ENCODE data around the gene ITGAX. TPM values are rescaled to one million over a fixed set of nuclear protein-coding genes. Genes with fewer than 3 reads are reported as not detected.

Gene ITGAX
- total RNA-seq, 1 donor from 2014 or later: 1.0 TPM

GRCh38 chr16:31388535-31388934 lies 33.6 kb downstream of the ITGAX start:
- no peaks in the 10 kb centered on the region for H3K9me3 ChIP-seq (ENCODE audit: control insufficient read depth in 3 of 3, low read length in 3 of 3)
- H3K4me1 ChIP-seq (ENCODE audit: control insufficient read depth in 3 of 3, insufficient read depth in 3 of 3, low read length in 3 of 3): peaks cover 0 to 11% (median 5%) of the 10 kb centered on the region in 3 donors
- no peak overlapping the region for H3K9ac ChIP-seq (ENCODE audit: low read depth in 1 of 3, low read length in 3 of 3)
- no peak overlapping the region for H3K27ac ChIP-seq (ENCODE audit: low read depth, low read length)
- peaks cover 0 to 5% (median 5%) of the 10 kb centered on the region in 3 donors for H3K27me3 ChIP-seq (ENCODE audit: control insufficient read depth in 3 of 3, insufficient read depth in 3 of 3, low read length in 3 of 3)
- H3K36me3 ChIP-seq (ENCODE audit: control insufficient read depth in 3 of 3, insufficient read depth in 3 of 3, low read length in 3 of 3): no peaks in the 10 kb centered on the region
- H3K4me3 ChIP-seq (ENCODE audit: low read length in 3 of 3): no peak overlapping the region

DNA sequence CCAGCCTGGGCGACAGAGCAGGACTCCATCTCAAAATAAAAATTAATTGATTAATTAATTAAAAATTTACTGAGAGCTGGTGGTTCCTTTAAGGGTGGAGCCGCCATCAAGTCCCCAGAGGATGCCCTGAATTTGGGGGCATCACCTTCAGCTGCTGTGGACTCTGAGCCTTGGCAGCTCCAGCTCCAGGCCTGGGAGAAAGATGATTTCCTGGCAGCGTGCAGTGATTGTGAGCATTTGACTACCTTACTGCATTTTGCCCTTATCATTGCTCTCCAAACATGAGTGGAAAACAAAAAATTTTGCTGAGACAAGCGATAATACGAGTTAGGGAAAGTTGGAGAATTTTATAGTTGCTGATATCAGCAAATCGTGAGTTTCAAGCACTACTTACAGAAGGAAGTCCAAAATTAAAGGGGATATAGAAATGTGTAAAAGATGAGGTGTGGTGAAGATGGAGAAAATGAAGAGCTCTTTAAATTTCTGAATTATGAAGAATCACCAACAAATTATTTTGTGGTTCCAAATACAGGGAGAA lies 35.6 kb downstream of the ITGAX start:
- no peak overlapping the region for H3K4me3 ChIP-seq (ENCODE audit: low read length in 3 of 3)
- H3K9me3 ChIP-seq (ENCODE audit: control insufficient read depth in 3 of 3, low read length in 3 of 3): no peaks in the 10 kb centered on the region
- H3K36me3 ChIP-seq (ENCODE audit: control insufficient read depth in 3 of 3, insufficient read depth in 3 of 3, low read length in 3 of 3): no peaks in the 10 kb centered on the region
- no peak overlapping the region for H3K9ac ChIP-seq (ENCODE audit: low read depth in 1 of 3, low read length in 3 of 3)
- H3K27me3 ChIP-seq (ENCODE audit: control insufficient read depth in 3 of 3, insufficient read depth in 3 of 3, low read length in 3 of 3): peaks cover 0 to 10% (median 6%) of the 10 kb centered on the region in 3 donors
- H3K4me1 ChIP-seq (ENCODE audit: control insufficient read depth in 3 of 3, insufficient read depth in 3 of 3, low read length in 3 of 3): peaks cover 0 to 11% (median 4%) of the 10 kb centered on the region in 3 donors
- H3K27ac ChIP-seq (ENCODE audit: low read depth, low read length): no peak overlapping the region

- Histone ChIP-seq H3K27ac (ENCODE audit: low read depth, low read length) (no peak within 1 kb of the TSS), H3K4me3 (ENCODE audit: low read length in 3 of 3) (no peak within 1 kb of the TSS), H3K4me1 (ENCODE audit: control insufficient read depth in 3 of 3, insufficient read depth in 3 of 3, low read length in 3 of 3) (no peaks in the 10 kb centered on the region), H3K27me3 (ENCODE audit: control insufficient read depth in 3 of 3, insufficient read depth in 3 of 3, low read length in 3 of 3) (peaks cover 0 to 13% (median 10%) of the 10 kb centered on the region in 3 donors), H3K36me3 (ENCODE audit: control insufficient read depth in 3 of 3, insufficient read depth in 3 of 3, low read length in 3 of 3) (no peaks in the 10 kb centered on the region), H3K9me3 (ENCODE audit: control insufficient read depth in 3 of 3, low read length in 3 of 3) (no peaks in the 10 kb centered on the region), H3K9ac (ENCODE audit: low read depth in 1 of 3, low read length in 3 of 3) (no peak within 1 kb of the TSS)
Observed at GRCh38 chr16:31393056-31393455, 38.1 kb downstream of the ITGAX start, which contains the start of gene ITGAD. TSS of gene ITGAD (plus strand) at chr16:31393335. CDS start at chr16:31393361, 26 bp downstream.

- no peaks in the 10 kb centered on the region for H3K36me3 ChIP-seq (ENCODE audit: control insufficient read depth in 3 of 3, insufficient read depth in 3 of 3, low read length in 3 of 3)
- no peaks in the 10 kb centered on the region for H3K9me3 ChIP-seq (ENCODE audit: control insufficient read depth in 3 of 3, low read length in 3 of 3)
- H3K27ac ChIP-seq (ENCODE audit: low read depth, low read length): no peak overlapping the region
- no peak overlapping the region for H3K9ac ChIP-seq (ENCODE audit: low read depth in 1 of 3, low read length in 3 of 3)
- H3K27me3 ChIP-seq (ENCODE audit: control insufficient read depth in 3 of 3, insufficient read depth in 3 of 3, low read length in 3 of 3): peaks cover 0 to 13% (median 10%) of the 10 kb centered on the region in 3 donors
- H3K4me3 ChIP-seq (ENCODE audit: low read length in 3 of 3): no peak overlapping the region
- H3K4me1 ChIP-seq (ENCODE audit: control insufficient read depth in 3 of 3, insufficient read depth in 3 of 3, low read length in 3 of 3): no peaks in the 10 kb centered on the region
Observed at GRCh38 chr16:31395647-31396046, 40.7 kb downstream of the ITGAX start.

DNA sequence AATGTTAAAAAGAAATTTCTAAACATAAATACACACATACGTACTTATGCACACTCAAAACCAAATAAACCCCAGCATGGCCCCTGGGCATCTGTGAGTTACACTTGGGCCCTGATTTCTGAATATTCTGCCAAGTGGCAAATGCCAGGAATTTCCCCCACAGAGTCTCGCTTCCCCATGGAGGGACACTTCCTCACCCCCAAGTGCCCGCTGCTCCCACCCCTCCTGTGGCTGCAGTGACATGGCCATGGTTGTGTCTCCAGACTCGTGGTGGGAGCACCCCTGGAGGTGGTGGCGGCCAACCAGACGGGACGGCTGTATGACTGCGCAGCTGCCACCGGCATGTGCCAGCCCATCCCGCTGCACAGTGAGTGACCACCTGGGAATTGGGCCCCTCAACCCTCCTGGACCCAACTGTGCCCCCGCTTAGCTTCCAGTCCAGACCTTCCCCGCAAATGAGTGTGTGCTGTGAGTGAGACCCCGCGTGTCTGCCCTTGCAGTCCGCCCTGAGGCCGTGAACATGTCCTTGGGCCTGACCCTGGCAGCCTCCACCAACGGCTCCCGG lies 42.2 kb downstream of the ITGAX start:
- Histone ChIP-seq H3K36me3 (ENCODE audit: control insufficient read depth in 3 of 3, insufficient read depth in 3 of 3, low read length in 3 of 3) (no peaks in the 10 kb centered on the region), H3K9ac (ENCODE audit: low read depth in 1 of 3, low read length in 3 of 3) (no peak overlapping the region), H3K4me3 (ENCODE audit: low read length in 3 of 3) (no peak overlapping the region), H3K4me1 (ENCODE audit: control insufficient read depth in 3 of 3, insufficient read depth in 3 of 3, low read length in 3 of 3) (no peaks in the 10 kb centered on the region), H3K9me3 (ENCODE audit: control insufficient read depth in 3 of 3, low read length in 3 of 3) (no peaks in the 10 kb centered on the region), H3K27ac (ENCODE audit: low read depth, low read length) (no peak overlapping the region), H3K27me3 (ENCODE audit: control insufficient read depth in 3 of 3, insufficient read depth in 3 of 3, low read length in 3 of 3) (peaks cover 0 to 13% (median 10%) of the 10 kb centered on the region in 3 donors)

- H3K27me3 ChIP-seq (ENCODE audit: control insufficient read depth in 3 of 3, insufficient read depth in 3 of 3, low read length in 3 of 3): peaks cover 0 to 13% (median 10%) of the 10 kb centered on the region in 3 donors
- H3K9ac ChIP-seq (ENCODE audit: low read depth in 1 of 3, low read length in 3 of 3): no peak overlapping the region
- no peak overlapping the region for H3K27ac ChIP-seq (ENCODE audit: low read depth, low read length)
- H3K4me1 ChIP-seq (ENCODE audit: control insufficient read depth in 3 of 3, insufficient read depth in 3 of 3, low read length in 3 of 3): no peaks in the 10 kb centered on the region
- no peaks in the 10 kb centered on the region for H3K36me3 ChIP-seq (ENCODE audit: control insufficient read depth in 3 of 3, insufficient read depth in 3 of 3, low read length in 3 of 3)
- no peak overlapping the region for H3K4me3 ChIP-seq (ENCODE audit: low read length in 3 of 3)
- no peaks in the 10 kb centered on the region for H3K9me3 ChIP-seq (ENCODE audit: control insufficient read depth in 3 of 3, low read length in 3 of 3)
Observed at GRCh38 chr16:31397701-31398100, 42.7 kb downstream of the ITGAX start.

GRCh38 chr16:31400191-31400590 lies 45.2 kb downstream of the ITGAX start:
- no peaks in the 10 kb centered on the region for H3K36me3 ChIP-seq (ENCODE audit: control insufficient read depth in 3 of 3, insufficient read depth in 3 of 3, low read length in 3 of 3)

DNA sequence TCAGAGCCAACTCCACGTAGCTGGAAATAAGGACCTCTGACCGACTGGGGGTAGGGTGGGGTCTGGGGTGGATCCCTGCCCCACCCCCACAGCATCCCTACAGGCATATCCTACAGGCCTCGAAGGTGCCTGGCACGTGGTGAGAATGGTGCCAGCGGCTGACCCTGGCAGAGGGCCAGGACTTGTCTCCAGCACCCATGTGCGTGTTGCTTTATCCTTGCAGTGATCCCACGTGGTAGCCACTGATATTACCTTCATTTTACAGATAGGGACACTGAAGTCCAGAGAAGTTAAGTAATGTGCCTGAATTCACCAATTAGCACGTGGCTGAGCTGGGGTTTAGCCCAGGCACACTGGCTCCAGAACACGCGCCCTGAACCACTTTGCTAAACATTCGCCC lies 46.5 kb downstream of the ITGAX start:
- Histone ChIP-seq H3K27me3 (ENCODE audit: control insufficient read depth in 3 of 3, insufficient read depth in 3 of 3, low read length in 3 of 3) (peaks cover 0 to 4% (median 3%) of the 10 kb centered on the region in 3 donors), H3K4me1 (ENCODE audit: control insufficient read depth in 3 of 3, insufficient read depth in 3 of 3, low read length in 3 of 3) (peaks cover 0 to 3% (median 0%) of the 10 kb centered on the region in 3 donors), H3K27ac (ENCODE audit: low read depth, low read length) (no peak overlapping the region), H3K4me3 (ENCODE audit: low read length in 3 of 3) (no peak overlapping the region), H3K9ac (ENCODE audit: low read depth in 1 of 3, low read length in 3 of 3) (no peak overlapping the region), H3K36me3 (ENCODE audit: control insufficient read depth in 3 of 3, insufficient read depth in 3 of 3, low read length in 3 of 3) (no peaks in the 10 kb centered on the region), H3K9me3 (ENCODE audit: control insufficient read depth in 3 of 3, low read length in 3 of 3) (no peaks in the 10 kb centered on the region)

More at GRCh38 chr16:31400191-31400590, 45.2 kb downstream of the ITGAX start:
- Histone ChIP-seq H3K9ac (ENCODE audit: low read depth in 1 of 3, low read length in 3 of 3) (no peak overlapping the region), H3K27me3 (ENCODE audit: control insufficient read depth in 3 of 3, insufficient read depth in 3 of 3, low read length in 3 of 3) (peaks cover 0 to 4% (median 3%) of the 10 kb centered on the region in 3 donors), H3K4me3 (ENCODE audit: low read length in 3 of 3) (no peak overlapping the region), H3K27ac (ENCODE audit: low read depth, low read length) (no peak overlapping the region), H3K4me1 (ENCODE audit: control insufficient read depth in 3 of 3, insufficient read depth in 3 of 3, low read length in 3 of 3) (peaks cover 0 to 3% (median 0%) of the 10 kb centered on the region in 3 donors), H3K9me3 (ENCODE audit: control insufficient read depth in 3 of 3, low read length in 3 of 3) (no peaks in the 10 kb centered on the region)

GRCh38 chr16:31402687-31403086 lies 47.7 kb downstream of the ITGAX start:
- H3K36me3 ChIP-seq (ENCODE audit: control insufficient read depth in 3 of 3, insufficient read depth in 3 of 3, low read length in 3 of 3): no peaks in the 10 kb centered on the region
- no peaks in the 10 kb centered on the region for H3K9me3 ChIP-seq (ENCODE audit: control insufficient read depth in 3 of 3, low read length in 3 of 3)
- H3K27me3 ChIP-seq (ENCODE audit: control insufficient read depth in 3 of 3, insufficient read depth in 3 of 3, low read length in 3 of 3): peaks cover 0 to 3% (median 2%) of the 10 kb centered on the region in 3 donors
- H3K9ac ChIP-seq (ENCODE audit: low read depth in 1 of 3, low read length in 3 of 3): no peak overlapping the region
- H3K27ac ChIP-seq (ENCODE audit: low read depth, low read length): no peak overlapping the region
- no peak overlapping the region for H3K4me3 ChIP-seq (ENCODE audit: low read length in 3 of 3)
- H3K4me1 ChIP-seq (ENCODE audit: control insufficient read depth in 3 of 3, insufficient read depth in 3 of 3, low read length in 3 of 3): peaks cover 0 to 3% (median 0%) of the 10 kb centered on the region in 3 donors

GRCh38 chr16:31403590-31404352 lies 48.8 kb downstream of the ITGAX start:
- Histone ChIP-seq H3K36me3 (ENCODE audit: control insufficient read depth in 3 of 3, insufficient read depth in 3 of 3, low read length in 3 of 3) (no peaks in the 10 kb centered on the region), H3K9ac (ENCODE audit: low read depth in 1 of 3, low read length in 3 of 3) (no peak overlapping the region), H3K9me3 (ENCODE audit: control insufficient read depth in 3 of 3, low read length in 3 of 3) (no peaks in the 10 kb centered on the region), H3K27me3 (ENCODE audit: control insufficient read depth in 3 of 3, insufficient read depth in 3 of 3, low read length in 3 of 3) (peaks cover 0 to 4% (median 2%) of the 10 kb centered on the region in 3 donors), H3K4me1 (ENCODE audit: control insufficient read depth in 3 of 3, insufficient read depth in 3 of 3, low read length in 3 of 3) (peaks cover 0 to 3% (median 0%) of the 10 kb centered on the region in 3 donors), H3K27ac (ENCODE audit: low read depth, low read length) (no peak overlapping the region), H3K4me3 (ENCODE audit: low read length in 3 of 3) (peak overlapping the region; percentile 35 to 54 (median 40))

Data from skeletal muscle tissue (tissue), 4 donors.